Activated naive CD4-positive, alpha-beta T cell treated with anti-CD3 and anti-CD28 coated beads, Interleukin-2, amount 50 U/mL, for 16 hours (primary cell): ENCODE measurements around the gene DNAJB14.
"Not testable (repeated sequence)": the region's sequence is repeated elsewhere in the genome, so short reads cannot be mapped to it uniquely, and the experiment has no call there.

ENCODE experiments used
- DNase-seq: peaks from one replicate; pipeline ENCODE4 v3.0.0-alpha.2; 2020

DNAJB14 gene

GRCh38 chr4:99946356-99947189 is at the start of gene DNAJB14:
Gene DNAJB14 (minus strand): TSS chr4:99946618. CDS start chr4:99946571, 47 bp downstream.
- DNase-seq, result peak; percentile 81

GRCh38 chr4:99991741-99992140 is 45.3 kb upstream of the DNAJB14 start:
- DNase-seq, result no peak

- DNase-seq, result no peak
These were observed 41.3 kb upstream of the DNAJB14 start for GRCh38 chr4:99987681-99988080.

GRCh38 chr4:99986792-99987191 is 40.4 kb upstream of the DNAJB14 start:
- DNase-seq, result no peak

- no peak for DNase-seq
These were observed 37.0 kb upstream of the DNAJB14 start for GRCh38 chr4:99983289-99983943.

GRCh38 chr4:99979872-99980271 is 33.5 kb upstream of the DNAJB14 start:
- no peak for DNase-seq

- DNase-seq, result no peak
These were observed 25.2 kb upstream of the DNAJB14 start for GRCh38 chr4:99971453-99972111.

- DNase-seq, result no peak
These were observed 21.9 kb upstream of the DNAJB14 start for GRCh38 chr4:99968330-99968729.

GRCh38 chr4:99966692-99967091 is 20.3 kb upstream of the DNAJB14 start:
- no peak for DNase-seq

- no peak for DNase-seq
These were observed 19.4 kb upstream of the DNAJB14 start for GRCh38 chr4:99965674-99966350.

- DNase-seq, result no peak
These were observed 18.8 kb upstream of the DNAJB14 start for GRCh38 chr4:99965173-99965572.

GRCh38 chr4:99961711-99962110 is 15.3 kb upstream of the DNAJB14 start:
- DNase-seq, result no peak

GRCh38 chr4:99960648-99961047 is 14.2 kb upstream of the DNAJB14 start:
- DNase-seq, result no peak

GRCh38 chr4:99958207-99958606 is 11.8 kb upstream of the DNAJB14 start:
- DNase-seq, result not testable (repeated sequence)

GRCh38 chr4:99950913-99951254 is 4.5 kb upstream of the DNAJB14 start:
- no peak for DNase-seq

GRCh38 chr4:99949999-99950912 is 3.8 kb upstream of the DNAJB14 start, which contains the start of gene H2AZ1:
Gene H2AZ1 (minus strand): TSS chr4:99950275. CDS start chr4:99950170, 105 bp downstream.
- DNase-seq, result peak; percentile 98

GRCh38 chr4:99949034-99949998 is 2.9 kb upstream of the DNAJB14 start:
- peak; percentile 90 for DNase-seq

GRCh38 chr4:99947608-99948007 is 1.2 kb upstream of the DNAJB14 start:
- no peak for DNase-seq

GRCh38 chr4:99947190-99947578 is 766 bp upstream of the DNAJB14 start:
- DNase-seq, result no peak

GRCh38 chr4:99945718-99946355 is 581 bp downstream of the DNAJB14 start:
- no peak for DNase-seq
